HG03469 (cell line): Measurements from ENCODE around the gene KCNA3.

Experiments
- ATAC-seq: cut with Tn5 transposase; IDR thresholded peaks from one replicate; pipeline ENCODE4 v1.9.1; 2021; ENCODE audit warnings: mild to moderate bottlenecking, moderate library complexity, moderate number of reproducible peaks; ENCODE audit not compliant: unreplicated experiment

The KCNA3 gene

DNA sequence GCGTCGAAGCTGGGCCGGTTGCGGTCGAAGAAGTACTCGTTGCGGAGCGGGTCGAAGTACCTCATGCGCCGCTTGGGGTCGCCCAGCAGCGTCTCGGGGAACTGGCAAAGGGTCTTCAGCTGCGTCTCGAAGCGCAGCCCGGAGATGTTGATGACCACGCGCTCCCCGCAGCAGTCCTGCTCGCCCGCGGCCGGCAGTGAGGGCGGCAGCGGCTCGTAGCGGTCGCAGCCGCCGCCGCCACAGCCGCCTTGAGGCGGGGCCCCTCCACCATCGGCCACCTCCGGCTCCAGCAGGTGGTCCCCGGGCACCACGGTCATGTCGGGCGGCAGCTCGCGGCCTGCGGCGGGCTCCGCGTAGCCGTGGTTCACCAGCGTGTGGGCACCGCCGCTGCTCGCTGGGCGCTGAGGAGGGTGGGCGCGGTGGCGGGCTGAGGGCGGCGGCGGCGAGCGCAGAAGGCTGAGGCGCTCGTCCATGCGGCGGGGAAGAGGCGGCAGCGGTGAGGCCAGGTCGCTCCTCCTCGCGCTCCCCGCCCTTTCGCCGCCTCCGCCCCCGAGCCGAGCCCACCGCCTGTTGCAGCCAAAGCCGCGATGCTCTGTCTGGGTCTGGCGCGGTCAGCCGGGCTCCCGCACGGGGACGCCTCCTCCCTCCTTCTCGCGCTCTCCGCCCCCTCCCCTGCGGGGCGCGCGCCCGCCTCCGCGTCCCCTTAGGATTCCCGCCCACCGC lies at the start of gene KCNA3:
Gene KCNA3, minus strand, starts transcription at position 604 of the 723 bp plus-strand sequence. Its CDS starts 131 bp downstream, at position 473.
- ATAC-seq = no peak

- no peak for ATAC-seq
These were observed 48.1 kb upstream of the KCNA3 start for GRCh38 chr1:110722807-110723206.

DNA sequence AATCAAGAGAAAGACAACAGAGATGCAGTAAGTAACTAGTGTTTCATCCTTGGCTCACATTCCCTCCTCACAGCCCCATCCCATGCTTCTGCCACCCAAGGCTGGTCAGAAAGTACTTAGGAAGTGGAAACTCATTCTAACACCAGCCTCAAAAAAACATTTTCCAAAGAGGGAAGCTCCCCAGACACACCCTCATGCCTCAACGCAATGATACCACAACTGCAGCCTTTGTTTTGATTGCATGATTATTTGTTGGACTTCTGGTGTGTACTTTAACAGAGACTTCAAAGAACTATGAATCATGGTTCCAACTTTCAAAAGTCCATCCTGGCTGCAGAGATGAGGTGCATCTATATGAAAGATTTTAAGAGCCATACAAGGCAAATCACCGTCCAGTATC lies 45.2 kb upstream of the KCNA3 start:
- ATAC-seq = no peak

- ATAC-seq = no peak
These were observed 43.7 kb upstream of the KCNA3 start for GRCh38 chr1:110718452-110718851.

DNA sequence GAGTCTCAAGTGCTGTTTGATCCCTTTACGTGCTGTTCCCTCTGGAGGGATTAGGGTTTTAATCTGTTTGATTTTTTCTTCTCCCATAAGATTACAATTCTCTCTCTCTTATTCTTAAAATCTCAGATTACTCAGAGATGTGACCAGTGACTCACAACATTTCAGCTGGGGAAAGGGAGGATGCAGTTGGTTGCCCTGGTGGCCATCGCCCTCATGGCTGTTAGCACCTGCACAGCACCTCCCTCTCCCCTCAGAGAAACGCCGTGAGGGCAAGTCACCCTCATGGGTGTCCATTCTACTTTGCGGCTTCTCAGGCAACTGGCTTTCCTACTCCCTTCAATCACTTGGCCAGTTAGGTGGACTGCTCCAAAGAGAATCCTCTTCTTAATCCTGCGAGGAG lies 42.4 kb upstream of the KCNA3 start:
- ATAC-seq = no peak

DNA sequence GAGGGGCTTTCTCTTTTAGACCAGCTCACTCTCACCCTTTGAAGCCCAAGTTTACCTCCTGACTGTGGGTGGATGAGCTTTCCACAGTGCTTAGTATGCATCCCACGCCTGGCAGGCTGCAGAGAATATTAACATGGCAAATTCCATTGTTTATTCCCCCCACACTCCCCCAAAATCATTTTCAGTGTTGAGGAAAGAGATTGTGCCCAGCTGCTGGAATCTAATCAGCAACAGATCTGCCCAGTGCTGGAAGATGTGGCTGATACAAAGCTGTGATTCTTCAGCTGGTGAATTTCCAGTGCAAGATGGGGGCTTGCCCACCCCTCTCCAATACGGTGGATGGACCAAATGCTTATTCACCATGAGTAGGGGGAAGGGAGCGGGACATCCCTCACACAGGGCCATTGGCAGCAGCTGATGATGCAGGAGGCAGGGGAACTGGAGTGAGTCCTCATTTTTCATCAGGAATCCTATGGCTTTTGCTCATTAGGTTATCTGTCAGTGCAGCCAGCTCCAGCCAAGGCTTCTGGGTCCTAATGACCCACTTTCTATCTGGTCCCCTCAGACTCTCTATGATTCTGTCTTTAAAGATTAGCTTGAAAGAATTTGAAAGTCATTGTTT lies 39.7 kb upstream of the KCNA3 start:
- no peak for ATAC-seq

DNA sequence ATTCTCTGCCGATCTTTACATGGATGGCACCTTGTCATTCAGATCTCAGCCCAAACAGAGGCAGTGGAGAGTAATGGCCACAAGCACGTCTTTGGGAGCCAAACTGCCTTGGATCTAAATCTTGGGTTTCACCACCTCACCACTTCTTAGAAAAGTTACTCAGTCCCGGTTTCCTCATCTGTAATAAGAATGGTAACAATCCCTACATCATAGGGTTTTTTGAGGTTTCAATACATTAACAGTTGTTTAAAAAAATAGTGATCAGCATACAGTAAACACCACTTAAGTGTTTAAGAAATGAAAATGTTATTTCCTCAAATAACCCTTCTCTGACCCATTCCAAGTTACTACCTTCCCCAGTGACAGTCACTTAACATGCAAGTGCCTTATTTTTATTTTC lies 38.5 kb upstream of the KCNA3 start:
- ATAC-seq = no peak

- ATAC-seq = no peak
These were observed 35.6 kb upstream of the KCNA3 start for GRCh38 chr1:110710314-110710713.

GRCh38 chr1:110708974-110709440 lies 34.3 kb upstream of the KCNA3 start:
- no peak for ATAC-seq

- ATAC-seq = no peak
These were observed 32.5 kb upstream of the KCNA3 start for GRCh38 chr1:110707232-110707631.

DNA sequence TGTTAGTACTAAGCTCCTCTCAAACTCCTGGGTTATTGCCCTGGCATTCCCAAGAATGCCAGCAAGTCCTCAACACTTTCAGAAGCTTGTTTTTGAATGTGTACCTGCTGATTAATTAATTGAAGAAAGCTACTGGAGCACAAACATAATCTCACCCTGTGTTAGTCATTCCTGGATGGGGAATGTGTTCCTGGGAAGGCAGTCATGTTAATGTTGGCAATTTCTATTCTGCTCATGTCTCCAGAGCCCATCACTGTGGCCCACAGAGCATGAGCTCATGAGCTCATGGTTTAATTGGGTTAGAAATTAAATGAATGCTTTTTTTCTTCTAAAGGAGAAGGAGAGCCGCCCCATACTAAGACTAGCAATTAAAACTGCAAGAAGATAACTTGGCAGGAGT lies 31.9 kb upstream of the KCNA3 start:
- no peak for ATAC-seq

GRCh38 chr1:110702260-110702659 lies 27.5 kb upstream of the KCNA3 start:
- ATAC-seq = no peak

- ATAC-seq = no peak
These were observed 26.0 kb upstream of the KCNA3 start for GRCh38 chr1:110700767-110701166.

DNA sequence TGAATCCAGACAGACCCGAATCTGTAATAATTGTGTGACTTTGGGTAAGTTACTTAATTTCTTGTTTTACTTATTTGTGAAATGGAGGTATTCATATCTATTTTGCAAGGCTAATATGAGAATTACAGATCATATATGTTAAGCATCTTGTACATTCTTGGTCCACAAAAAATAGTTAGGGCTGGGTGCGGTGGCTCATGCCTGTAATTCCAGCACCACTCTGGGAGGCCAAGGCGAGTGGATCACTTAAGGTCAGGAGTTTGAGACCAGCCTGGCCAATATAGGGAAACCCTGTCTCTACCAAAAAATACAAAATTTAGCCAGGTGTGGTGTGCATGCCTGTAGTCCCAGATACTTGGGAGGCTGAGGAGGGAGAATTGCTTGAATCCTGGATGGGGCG lies 22.9 kb upstream of the KCNA3 start:
- no peak for ATAC-seq

GRCh38 chr1:110696818-110697217 lies 22.1 kb upstream of the KCNA3 start:
- ATAC-seq = no peak

DNA sequence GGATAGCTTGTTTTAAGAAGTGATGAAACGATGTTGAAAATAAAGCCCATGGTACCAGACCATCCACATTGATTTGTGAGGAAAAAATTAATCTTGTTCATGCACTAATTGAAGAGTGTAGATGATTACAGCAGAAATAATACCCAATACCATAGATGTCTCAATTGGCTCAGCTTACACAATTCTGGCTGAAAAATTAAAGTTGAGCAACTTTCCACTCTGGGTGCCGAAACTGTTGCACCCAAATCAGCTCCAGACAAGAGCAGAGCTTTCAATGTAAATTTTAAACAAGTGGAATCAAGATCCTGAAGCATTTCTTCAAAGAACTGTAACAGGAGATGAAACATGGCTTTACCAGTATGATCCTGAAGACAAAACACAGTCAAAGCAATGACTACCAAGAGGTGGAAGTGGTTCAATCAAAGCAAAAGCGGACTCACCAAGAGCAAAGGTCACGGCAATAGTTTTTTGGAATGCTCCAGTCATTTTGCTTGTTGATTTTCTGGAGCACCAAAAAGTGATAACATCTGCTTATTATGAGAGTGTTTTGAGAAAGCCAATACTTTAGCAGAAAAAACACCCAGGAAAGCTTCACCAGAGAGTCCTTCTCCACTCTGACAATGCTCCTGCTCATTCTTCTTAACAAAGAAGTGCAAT lies 16.1 kb upstream of the KCNA3 start:
- no peak for ATAC-seq

DNA sequence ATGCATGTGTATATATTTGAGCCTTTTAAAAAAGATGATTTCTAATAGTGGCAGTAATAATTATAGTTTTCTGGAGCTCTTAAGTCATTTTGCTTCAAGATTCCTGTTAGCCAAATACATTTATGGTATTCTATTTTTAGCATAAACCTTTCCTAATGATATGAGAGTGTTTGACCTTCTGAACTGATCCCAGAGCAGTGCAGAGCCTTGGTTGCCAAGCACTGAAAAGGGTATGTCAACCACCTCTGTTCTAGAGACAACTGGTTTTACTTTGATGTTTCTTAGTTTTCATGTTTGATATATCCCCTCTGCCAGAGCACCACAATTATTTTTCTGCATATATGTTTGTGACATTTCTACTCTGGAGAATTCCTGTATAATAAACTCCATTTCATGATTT lies 15.1 kb upstream of the KCNA3 start:
- ATAC-seq = no peak

- ATAC-seq = no peak
These were observed 13.8 kb upstream of the KCNA3 start for GRCh38 chr1:110688514-110688913.

- no peak for ATAC-seq
These were observed 12.5 kb upstream of the KCNA3 start for GRCh38 chr1:110687250-110687649.

- ATAC-seq = no peak
These were observed 11.4 kb upstream of the KCNA3 start for GRCh38 chr1:110686188-110686587.

DNA sequence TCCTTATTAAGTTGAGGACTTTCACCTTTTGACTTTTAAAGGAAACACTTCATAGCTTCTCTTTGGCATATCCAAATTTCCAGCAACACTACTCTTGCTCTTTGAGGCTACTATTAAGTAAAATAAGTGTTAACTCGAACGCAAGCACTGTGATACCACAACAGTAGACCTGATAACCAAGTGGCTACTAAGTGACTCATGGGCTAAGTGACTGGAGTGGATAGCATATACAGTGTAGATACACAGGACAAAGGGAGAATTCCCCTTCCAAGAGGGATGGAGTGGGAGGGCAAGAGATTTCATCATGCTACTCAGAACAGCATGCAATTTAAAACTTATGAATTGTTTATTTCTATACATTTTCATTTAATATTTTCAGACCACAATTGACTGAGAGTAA lies 9.8 kb upstream of the KCNA3 start:
- no peak for ATAC-seq

GRCh38 chr1:110682898-110683297 lies 8.2 kb upstream of the KCNA3 start:
- no peak for ATAC-seq
